A204.1 (cell line): ENCODE measurements around the gene MALRD1.

Experiments used
- FAIRE-seq: peaks from 2 replicates; lab custom pipeline; 2012; peaks lifted over from hg19 to GRCh38; lab: Jason Lieb, UNC

The MALRD1 gene

DNA sequence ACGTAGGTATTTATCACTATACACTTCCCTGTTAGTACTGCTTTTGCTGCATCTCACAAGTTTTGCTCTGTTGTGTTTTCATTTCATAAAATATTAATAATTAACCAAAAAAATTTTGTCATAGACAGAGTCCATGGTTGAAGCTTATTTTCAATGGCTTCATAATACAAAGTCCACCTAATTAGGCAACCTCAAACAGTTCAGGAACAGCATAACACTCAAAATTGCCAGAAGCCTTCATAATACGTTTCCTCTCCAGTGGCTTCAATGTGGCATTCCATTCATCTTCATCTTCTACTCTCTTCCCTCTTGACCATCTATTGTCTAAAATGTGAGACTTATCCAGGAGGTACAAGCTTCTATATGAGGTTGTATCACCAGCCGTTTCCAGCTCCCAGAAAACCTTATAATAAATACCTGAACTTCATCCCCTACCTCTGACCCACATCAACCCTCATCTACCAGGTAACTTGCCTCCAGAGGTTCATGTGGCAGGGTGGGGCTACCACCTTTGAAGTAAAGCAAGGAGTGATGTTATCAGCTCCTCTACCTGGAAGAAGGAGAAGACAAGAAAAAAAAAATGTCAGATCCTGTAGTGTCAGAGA, 337.3 kb downstream of the MALRD1 start:
- no peak for FAIRE-seq

DNA sequence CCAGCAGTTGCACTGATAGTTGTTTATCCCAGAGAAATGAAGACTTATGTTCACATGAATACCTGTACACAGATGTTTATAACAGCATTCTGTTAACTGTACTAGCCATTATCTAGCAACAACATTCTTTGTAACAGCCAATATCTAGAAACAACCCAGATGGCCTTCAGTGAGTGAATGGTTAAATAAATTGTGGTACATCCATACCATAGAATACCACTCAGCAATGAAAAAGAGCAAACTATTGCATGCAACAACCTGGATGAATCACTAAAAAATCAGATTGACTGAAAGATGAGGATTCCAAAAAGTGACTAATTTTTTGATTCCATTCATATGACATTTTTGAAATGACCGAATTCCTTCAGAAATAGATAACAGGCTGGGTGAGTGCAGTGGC, 360.3 kb downstream of the MALRD1 start:
- FAIRE-seq: no peak

DNA sequence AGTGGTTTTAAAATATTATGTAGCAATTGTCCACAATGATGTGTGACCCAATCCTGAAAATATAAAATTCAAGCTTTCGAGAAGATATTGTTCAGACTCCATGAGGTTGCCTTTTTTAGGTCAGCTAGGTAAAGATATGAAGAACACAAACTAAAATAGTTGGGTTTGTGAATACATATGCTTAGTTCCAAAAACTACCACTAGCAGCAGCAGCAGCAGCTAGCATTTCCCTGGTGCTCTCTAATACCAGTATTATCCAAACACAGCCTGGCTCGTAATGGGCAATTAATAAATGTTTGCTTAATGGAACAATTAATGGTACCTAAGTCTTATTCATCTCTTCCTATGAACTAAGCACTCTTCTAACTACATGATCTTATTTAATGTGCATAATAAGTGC, 362.5 kb downstream of the MALRD1 start:
- no peak for FAIRE-seq

DNA sequence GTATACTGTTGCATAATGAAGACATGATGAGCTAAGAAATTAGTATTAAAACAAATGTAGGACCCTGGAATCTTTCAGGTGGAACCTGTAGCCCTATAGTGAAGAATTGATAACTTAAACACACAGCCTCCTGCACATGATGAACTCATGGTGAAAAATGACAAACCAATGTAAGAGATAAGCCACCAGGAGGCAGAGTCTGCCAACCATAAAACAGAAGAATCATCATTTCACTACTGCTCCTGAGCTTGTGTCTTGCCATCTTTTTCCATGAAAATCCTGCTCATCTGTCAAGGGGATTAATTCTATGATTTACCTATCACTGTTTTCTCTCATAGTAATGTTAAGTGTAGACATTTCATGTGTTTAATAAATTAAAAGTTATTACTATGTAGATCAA, 363.9 kb downstream of the MALRD1 start:
- no peak for FAIRE-seq

DNA sequence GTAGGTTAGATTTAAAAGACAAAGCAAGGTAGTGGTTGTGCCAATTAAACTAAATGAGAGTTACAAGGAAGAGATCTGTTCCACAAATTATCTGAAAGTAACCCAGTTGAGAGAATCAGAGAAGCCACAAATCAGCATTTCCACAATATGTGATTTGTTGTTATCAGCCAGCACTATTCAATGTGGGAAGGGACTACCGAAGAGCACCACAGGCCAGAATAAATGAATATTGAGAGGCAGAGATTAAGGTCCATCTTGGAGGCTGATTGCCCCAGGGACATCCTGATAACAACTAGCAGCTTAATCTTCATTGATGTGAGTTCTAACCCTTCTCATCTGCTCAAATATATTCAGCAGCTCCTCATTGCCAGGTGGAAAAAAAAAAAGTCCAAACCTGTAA, 367.6 kb downstream of the MALRD1 start:
- no peak for FAIRE-seq

DNA sequence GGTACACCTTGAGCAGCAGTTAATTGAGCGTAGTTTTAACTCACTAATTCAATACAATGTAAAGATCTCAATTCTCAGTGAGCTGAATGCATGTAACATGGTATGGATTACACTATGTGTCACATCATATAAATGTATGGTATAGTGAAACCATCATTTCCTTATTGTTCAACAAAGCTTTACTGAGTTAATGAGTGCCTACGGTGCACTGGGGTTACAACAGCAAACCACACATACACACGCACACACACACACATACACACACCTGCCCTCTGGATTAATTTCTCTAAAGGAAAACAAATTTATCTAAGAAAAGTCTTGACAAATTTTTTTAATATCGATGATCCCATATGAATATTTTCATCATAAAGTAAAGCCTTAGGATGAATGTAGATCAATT, 369.1 kb downstream of the MALRD1 start:
- no peak for FAIRE-seq

DNA sequence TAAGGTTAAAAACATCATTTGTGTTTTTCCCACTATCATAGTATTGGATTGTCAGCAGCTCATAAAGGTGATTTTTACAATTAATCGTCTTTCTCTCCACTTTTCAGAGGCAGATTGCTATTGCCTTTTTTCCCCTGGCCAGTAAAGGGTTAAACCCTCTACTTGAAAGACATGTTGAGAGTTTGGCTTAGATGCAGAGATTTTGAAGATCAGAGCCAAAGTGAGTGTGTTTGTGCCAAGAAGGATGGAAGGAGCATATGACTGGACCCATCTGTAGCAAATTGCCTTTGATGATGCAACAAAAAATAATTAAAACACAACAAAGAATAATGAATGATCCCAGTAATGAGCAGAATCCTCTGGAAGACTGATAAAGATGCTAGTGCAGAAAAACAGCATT, 373.1 kb downstream of the MALRD1 start:
- FAIRE-seq: no peak

DNA sequence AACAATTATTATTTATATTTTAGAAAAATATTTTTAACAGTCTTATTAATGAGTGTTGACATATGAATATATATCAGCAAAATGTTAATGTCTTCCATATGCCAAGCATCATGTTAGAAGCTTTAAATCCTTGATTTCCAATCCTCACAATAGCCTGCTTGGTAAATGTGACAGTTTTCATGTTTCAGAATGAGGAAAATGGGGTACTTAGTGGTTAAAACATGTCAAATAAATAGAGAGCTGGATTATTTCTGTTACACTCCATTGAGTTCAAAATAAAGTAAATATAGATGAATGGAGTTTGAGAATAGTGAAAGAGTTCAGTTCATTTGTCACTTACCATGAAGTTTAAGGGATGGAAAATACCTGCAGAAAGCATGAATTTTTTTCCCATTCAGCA, 377.4 kb downstream of the MALRD1 start:
- no peak for FAIRE-seq

DNA sequence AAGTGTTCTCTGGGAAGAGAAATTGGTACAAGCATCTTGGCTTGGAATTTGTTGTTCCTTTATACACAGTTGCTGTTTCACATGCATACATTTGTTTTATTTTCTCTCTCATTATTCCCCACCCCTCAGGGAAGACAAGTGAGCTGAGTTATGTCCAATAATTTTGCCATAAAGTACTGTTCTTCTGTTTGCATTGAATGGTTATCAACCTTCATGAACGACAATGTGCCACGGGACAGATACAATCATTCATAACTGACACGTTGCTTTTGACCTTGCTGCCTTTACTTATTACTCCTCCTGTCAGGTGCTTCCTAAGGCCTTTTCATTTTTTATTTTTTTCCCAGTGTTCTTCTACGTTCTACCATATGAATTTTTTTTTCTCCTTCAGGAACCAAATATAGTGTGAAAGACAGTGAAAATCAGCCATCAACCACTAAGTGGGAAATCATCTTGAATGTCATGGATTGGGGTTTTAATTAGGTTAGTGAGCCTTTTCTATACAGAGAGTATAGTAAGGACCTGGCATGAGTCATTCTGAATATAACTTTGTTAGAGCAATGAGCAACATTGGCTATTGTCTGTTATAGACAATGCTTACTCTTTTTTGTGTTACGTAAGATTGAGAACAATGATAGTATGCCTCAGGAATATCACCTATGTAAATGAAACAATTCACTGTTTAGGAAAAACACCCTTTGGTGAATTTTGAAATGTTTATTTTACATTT, 383.2 kb downstream of the MALRD1 start:
- no peak for FAIRE-seq

DNA sequence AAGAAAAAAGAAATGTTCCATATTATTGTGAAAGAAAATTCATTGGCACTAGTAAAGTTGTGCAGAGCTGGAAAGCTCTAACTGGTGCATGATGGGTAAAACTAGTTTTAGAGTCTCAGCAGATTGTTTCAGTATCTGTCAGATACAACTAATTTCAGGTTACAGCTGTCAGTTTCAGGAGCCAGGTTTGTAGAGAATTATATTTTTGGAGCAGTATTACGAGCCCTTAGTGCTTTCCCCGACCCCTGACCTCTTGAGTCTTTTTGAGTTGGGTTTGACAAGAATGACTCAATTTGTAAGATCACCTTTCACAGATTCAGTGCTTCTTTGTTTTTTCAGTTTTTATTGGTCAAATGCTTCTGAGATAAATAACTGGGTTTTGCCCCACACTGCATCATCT, 401.3 kb downstream of the MALRD1 start:
- no peak for FAIRE-seq

DNA sequence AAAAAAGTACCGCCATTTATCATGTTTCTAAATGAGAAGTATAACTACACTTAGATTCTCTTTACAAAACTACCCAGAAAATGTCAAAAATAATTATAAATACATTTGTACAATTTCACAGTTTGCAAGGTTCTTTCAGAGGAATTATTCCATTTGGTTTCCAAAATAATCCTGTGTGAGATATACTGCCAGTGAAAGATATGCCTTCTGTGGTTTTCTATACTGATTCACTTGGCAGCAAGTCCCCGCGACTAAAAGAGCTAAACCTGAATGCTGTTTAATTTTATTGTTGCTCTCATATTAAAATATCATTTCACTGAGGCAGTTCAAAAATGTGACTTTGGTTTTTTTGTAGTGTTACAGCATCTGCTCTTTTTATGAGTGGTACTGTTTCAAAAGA, 402.8 kb downstream of the MALRD1 start:
- no peak for FAIRE-seq

DNA sequence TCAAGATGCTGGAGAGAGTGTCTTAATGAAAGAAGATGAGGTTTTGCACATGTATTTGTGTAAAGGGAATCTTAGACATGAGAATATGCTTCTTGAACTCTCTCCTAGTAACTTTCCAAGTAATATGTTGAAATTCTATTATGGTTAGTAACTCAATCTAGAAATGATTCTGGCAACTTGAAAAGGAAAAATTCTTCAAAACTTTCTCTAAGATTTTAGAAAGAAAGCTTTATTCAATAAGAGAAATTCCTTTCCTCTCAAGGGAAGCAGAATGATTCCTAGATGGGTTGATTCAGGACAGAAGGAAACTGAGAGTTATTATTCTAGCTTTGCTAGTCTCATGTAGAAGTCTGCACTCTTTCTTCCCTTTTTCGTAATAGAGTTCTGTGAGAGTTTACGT, 403.3 kb downstream of the MALRD1 start:
- FAIRE-seq: no peak

DNA sequence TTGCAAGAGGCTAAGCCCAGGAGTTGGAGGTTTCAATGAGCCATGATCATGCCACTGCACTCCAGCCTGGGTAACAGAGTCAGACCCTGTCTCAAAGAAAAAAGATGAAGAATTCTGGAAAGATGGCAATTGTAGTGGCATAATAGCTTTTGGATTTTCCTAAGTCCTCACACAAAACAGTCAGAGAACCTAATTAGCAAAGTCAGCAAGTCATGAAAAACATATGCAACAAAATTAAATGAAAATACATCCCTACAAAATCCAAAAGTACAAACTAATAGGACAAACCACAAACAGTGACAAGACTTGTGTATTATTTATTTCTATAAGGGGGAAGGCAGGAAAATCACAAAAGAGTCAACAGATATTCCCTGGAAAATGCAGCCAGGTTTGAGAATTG, 405.4 kb downstream of the MALRD1 start:
- no peak for FAIRE-seq

DNA sequence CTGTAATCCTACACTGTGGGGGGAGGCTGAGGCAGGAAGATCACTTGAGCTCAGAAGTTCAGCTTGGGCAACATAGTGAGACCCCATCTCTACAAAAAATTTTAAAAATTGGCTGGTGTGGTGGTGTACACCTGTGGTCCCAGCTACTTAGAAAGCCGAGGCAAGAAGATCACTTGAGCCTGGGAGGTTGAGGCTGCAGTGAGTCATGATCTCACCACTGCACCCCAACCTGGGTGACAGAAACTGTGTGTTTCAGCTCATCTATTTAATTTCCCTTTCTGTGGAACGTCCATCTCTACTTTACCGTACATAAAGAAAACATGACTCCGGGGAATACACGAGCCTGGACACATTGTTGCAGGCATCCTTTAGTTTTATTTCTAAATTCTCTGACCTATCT, 413.0 kb downstream of the MALRD1 start:
- no peak for FAIRE-seq

DNA sequence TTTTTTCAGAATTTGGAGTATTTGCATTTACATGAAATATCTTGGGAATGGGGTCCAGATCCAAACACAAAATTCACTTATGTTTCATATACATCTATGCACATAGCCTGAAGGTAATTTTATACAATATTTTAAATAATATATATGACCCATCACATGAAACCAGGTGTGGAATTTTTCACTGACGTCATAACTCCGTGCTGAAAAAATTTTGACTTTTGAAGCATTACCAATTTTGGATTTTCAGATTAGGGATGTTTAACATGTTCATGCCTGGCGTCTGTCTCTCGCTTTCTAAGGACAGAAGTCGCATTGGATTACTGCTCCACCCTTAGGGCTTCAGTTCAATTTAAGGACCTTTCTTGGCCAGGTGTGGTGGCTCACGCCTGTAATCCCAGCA, 418.1 kb downstream of the MALRD1 start:
- FAIRE-seq: no peak

DNA sequence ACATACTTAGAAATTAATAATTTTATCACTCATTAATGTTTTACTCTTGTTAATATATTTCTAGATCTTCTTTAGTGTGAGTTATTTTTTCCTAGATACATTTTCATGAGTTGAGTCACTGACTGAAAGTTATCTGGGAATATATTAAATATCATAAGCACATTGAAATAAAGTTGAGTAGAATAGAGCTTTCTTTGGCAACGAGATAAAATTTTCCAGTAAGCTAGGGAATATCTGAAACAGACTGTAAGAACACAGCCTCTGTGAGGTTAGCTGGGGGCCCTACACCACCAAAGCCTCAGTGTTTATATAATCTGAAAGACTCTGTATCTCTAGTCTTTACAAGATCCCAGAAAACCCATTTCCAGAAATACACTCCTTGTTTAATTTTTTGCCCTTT, 419.8 kb downstream of the MALRD1 start:
- no peak for FAIRE-seq

DNA sequence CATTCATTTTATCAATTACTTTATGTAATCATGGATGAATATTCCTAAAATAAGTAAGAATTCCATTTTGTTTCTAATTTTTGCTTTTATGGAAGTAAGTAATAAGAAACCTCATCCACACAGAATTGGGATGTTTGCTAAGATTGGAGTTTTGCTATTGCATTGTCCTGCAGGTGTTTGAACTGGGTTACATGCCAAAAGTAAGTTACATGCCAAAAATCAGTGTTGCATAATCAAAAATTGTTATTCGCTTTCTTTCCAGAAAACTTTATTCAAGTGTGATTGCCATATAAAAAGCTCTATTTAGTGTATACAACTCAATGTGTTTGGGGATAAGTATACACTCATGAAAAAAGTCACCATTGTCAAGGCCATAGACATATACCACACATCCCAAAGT, 420.9 kb downstream of the MALRD1 start:
- no peak for FAIRE-seq

DNA sequence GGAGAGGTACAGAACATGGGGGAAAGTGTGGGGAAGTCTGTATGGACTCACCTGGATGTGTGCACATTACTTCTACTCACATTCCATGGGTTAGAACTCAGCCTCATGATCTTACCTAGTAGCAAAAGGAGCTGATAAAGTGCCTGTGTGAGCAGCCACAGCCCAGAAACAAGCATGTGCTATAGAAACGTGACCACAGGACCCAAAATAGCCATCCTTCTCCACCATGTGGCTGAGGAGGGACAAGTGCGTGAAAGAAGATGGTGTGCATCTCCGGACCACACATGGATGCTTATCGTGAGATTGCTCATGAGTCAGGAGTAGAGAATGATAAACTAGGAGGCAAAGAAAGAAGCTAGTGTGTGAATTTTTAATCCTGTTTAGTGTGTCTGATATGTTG, 431.3 kb downstream of the MALRD1 start:
- no peak for FAIRE-seq

DNA sequence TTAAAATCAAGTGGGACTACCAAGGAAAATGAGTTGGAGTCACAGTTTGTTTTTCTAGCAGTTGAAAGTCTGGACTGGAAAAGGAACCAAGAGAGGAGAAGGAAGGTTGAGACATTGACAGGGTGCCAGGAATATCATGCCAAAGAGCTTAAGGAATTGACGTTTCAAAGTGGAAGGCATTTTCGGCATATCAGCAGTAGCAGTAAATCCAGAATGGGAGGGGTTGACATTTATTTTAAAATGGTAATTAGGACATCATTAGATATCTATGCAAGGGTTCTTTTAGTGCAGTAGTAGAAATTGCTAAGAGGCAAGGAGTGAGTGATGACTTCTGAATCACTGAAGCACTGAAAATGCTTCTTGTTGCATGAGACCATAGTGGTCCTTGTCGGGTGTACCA, 431.8 kb downstream of the MALRD1 start:
- FAIRE-seq: no peak

DNA sequence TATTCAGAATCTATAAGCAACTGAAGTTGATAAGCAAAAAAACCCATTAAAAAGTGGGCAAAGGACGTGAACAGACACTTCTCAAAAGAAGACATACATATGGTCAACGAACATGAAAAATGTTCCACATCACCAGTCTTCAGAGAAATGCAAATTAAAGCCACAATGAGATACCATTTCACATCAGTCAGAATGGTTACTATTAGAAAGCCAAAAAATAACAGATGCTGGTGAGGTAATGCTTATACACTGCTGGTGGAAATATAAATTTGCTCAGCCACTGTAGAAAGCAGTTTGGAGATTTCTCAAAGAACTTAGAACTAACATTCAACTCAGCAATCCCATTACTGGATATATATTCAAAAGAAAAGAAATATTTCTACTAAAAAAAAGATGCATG, 434.8 kb downstream of the MALRD1 start:
- FAIRE-seq: no peak

DNA sequence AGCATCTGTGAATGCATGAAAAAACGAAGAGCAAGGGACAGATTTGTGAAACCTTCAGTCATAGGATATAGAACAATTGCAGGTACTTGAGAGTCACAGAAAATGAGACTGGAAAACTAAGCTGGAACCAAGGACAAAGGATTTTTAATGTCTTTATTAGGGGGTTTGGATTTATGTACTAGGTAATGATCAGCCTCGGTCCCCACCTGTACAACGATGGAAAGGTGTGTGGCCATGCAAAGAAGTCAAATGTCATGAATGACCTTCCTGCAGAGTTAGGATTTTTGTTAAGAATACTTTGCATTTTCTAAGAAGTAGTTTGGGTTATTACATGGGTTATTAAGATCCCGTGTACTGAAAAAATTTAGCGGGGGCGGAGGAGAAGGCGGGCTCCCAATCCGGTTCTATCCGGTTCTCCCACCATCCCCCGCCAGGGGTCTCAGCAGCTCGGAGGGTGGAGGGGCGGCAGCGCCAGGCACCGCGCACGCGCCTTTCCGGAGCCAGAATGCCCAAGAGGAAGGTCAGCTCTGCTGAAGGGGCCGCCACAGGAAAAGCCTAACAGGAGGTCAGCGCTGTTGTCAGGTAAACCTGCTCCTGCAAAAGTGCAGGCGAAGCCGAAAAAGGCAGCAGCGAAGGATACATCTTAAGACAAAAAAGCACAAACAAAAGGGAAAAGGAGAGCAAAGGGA, 440.1 kb downstream of the MALRD1 start:
- no peak for FAIRE-seq

DNA sequence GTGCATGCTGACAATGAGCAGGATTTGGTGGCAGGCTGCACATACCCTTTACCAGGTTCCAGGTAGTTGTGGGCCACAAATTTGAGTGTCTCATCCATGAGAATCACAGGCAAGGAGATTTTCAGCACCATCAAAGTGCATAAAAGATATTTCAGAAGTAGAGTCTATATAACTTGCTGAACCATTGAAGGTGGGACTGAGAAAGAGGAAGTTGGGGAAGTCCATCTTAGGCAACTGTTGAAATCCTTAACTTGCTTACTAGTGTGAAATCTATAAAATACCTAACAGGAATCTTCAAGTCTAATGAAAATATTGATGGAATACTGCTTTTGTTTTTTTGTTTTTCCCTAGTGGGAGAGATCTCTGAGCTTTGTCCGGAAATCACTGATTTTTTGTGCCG, 442.6 kb downstream of the MALRD1 start:
- no peak for FAIRE-seq

DNA sequence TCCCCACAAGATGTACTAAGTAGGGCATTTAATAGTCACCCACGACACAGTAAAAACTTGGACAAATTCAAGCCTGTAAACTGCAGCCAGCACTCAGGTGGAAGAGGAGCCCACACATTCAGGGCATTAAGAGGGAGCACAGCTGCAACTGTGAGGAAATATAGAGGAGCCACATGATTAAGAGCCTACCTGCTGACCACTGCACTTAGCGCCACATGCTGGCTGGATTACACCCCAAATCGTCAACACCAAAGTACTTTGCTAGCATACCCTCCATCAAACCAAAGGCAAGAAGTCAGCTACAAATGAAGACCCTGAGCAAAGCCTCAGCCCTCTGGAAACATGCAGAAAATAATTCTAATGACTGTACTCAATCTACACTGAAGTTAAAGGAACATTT, 445.3 kb downstream of the MALRD1 start:
- FAIRE-seq: no peak

DNA sequence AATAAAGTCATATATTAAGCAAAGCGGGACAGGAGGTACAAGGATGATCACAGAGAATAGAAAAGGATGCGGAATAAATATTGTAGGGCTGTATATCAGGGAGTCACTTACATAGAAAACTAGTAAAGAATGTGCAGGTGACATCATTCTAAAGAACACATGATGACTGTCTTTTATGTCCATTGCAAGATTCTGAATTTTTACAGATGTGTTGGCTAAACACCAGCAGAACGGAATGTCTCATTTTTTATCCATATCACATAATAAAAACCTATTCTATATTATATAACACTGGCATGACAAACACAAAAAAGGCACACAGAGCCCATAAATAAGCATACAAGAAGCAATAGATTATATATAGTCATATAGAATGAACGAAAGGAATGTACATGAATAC, 448.4 kb downstream of the MALRD1 start:
- no peak for FAIRE-seq
